HepG2 (cell line): ENCODE measurements around the gene MFAP1. TPM values are rescaled to one million over a fixed set of nuclear protein-coding genes. Genes with fewer than 3 reads are reported as not detected.

Source experiments
- FOXP4 ChIP-seq: sonication (generic); formaldehyde crosslinking; IDR thresholded peaks from 2 replicates; pipeline ENCODE4 v1.4.0; 2020; ENCODE audit warnings: missing genetic modification reagents
- GPBP1L1 ChIP-seq: sonication (generic); formaldehyde crosslinking; IDR thresholded peaks from 2 replicates; pipeline ENCODE4 v1.5.0; 2020; ENCODE audit warnings: mild to moderate bottlenecking, missing genetic modification reagents
- NCOA2 ChIP-seq: sonication (generic); formaldehyde crosslinking; IDR thresholded peaks from 2 replicates; pipeline ENCODE4 v1.8.0; 2022; ENCODE audit warnings: inconsistent platforms
- NFKBIZ ChIP-seq: IDR thresholded peaks from 2 replicates; pipeline ENCODE4 v1.6.1; 2018; ENCODE audit warnings: missing genetic modification reagents, missing compliant biosample characterization
- NKX3-1 ChIP-seq: sonication (generic); formaldehyde crosslinking; IDR thresholded peaks from 2 replicates; pipeline ENCODE4 v1.5.0; 2020; ENCODE audit warnings: missing genetic modification reagents
- ONECUT2 ChIP-seq: sonication (generic); formaldehyde crosslinking; IDR thresholded peaks from 2 replicates; pipeline ENCODE4 v1.4.0; 2020; ENCODE audit warnings: missing genetic modification reagents
- PHF5A ChIP-seq: IDR thresholded peaks from one replicate; pipeline ENCODE4 v1.6.1; 2018; ENCODE audit warnings: low read depth, missing genetic modification reagents; ENCODE audit not compliant: unreplicated experiment
- PHF8 ChIP-seq: sonication (generic); formaldehyde crosslinking; IDR thresholded peaks from 2 replicates; pipeline ENCODE4 v1.5.0; 2020; ENCODE audit warnings: missing genetic modification reagents
- TP53 ChIP-seq: sonication (generic); formaldehyde crosslinking; conservative IDR thresholded peaks from 2 replicates; pipeline ENCODE4 v1.4.0; 2020; ENCODE audit warnings: missing genetic modification reagents
- ZC3H13 ChIP-seq: sonication (generic); formaldehyde crosslinking; IDR thresholded peaks from 2 replicates; pipeline ENCODE4 v1.8.1; 2023; ENCODE audit warnings: mild to moderate bottlenecking, missing genetic modification reagents, moderate library complexity
- ZNF331 ChIP-seq: sonication (generic); formaldehyde crosslinking; IDR thresholded peaks from 2 replicates; pipeline ENCODE4 v1.4.0; 2020; ENCODE audit warnings: missing genetic modification reagents
- ZNF460 ChIP-seq: sonication (generic); formaldehyde crosslinking; IDR thresholded peaks from 2 replicates; pipeline ENCODE4 v1.5.1; 2020; ENCODE audit warnings: missing genetic modification reagents, mild to moderate bottlenecking, borderline replicate concordance
- ZNF616 ChIP-seq: sonication (generic); formaldehyde crosslinking; IDR thresholded peaks from 2 replicates; pipeline ENCODE4 v1.5.0; 2020; ENCODE audit warnings: low read depth, mild to moderate bottlenecking, missing genetic modification reagents
- polyA plus RNA-seq, 8 experiments: library from polyadenylated mRNA; depleted of rRNA in 3 of 8; stranded (reverse) in 7 of 8; unstranded in 1 of 8; fragments of >200 nt; fragmentation: Illumina TruSeq in 4 of 8; extraction: Trizol in 4 of 8; gene quantifications; 2 replicates each; pipeline versions ENCODE4 v1.2.1 to v1.2.3, GENCODE V29; 2011 to 2016; ENCODE audit warnings: low read depth in 4 of 8, missing spikeins in 1 of 8, mixed read lengths in 1 of 8; ENCODE audit not compliant: insufficient read depth in 1 of 8
- total RNA-seq, 5 experiments: library from RNA; depleted of rRNA; stranded (reverse); fragments of >200 nt; fragmentation: Illumina TruSeq; extraction: Trizol; gene quantifications; 2 replicates each; pipeline ENCODE4 v1.2.3, GENCODE V29; 2016; ENCODE audit warnings: low read depth in 1 of 5
- TF ChIP-seq, protein P1 (sequence below), 2 experiments: fragments of 450-650 bp in 1 of 2; sonication (generic) in 1 of 2; formaldehyde crosslinking in 1 of 2; IDR thresholded peaks; 2 replicates each; pipeline versions ENCODE4 v1.6.1 to v1.8.0; 2016 to 2022; ENCODE audit warnings: antibody characterized with exemption in 1 of 2, mild to moderate bottlenecking in 1 of 2, missing genetic modification reagents in 1 of 2

The MFAP1 gene
- total and polyA plus RNA-seq, 2 of the 13 experiments (the other 11 are each of a cell fraction or from before 2014, with no cell fraction given): 11.8 to 39.5 TPM

DNA sequence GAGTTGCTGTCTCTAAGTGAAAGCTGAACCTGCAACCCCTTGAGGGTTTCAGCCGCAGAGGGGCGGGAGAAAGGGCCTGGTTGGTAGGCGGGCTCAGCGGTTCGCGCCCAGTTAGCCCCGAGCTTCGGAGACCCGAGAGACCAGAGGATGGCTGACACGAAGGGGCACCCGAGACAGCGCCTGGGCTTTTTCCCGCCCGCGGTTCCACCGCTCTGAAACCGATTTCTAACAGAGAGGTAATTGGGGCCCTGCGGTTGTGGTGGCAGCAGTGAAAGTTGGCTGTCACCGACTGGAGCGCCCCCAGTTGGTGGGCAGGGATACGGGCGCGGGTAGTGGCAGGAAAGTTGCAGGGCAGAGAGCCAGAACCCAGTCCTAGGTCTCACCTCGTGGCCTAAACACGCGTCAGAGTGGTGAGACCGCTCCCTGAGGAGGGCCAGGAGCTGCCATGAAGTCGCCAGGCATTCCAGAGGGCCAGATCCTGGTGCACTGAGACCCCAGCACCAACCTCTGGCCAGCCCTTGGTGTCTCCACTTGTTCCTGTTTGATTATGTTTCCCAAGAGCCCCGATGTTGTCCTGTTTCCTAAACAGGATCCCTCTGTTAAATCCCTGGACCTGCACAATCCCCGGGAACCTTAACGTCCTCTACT, 47.1 kb downstream of the MFAP1 start (continued):
- TF ChIP-seq FOXP4: peak; percentile 39; the same call in 1 of the 2 replicates
- TF ChIP-seq, protein P1, sequence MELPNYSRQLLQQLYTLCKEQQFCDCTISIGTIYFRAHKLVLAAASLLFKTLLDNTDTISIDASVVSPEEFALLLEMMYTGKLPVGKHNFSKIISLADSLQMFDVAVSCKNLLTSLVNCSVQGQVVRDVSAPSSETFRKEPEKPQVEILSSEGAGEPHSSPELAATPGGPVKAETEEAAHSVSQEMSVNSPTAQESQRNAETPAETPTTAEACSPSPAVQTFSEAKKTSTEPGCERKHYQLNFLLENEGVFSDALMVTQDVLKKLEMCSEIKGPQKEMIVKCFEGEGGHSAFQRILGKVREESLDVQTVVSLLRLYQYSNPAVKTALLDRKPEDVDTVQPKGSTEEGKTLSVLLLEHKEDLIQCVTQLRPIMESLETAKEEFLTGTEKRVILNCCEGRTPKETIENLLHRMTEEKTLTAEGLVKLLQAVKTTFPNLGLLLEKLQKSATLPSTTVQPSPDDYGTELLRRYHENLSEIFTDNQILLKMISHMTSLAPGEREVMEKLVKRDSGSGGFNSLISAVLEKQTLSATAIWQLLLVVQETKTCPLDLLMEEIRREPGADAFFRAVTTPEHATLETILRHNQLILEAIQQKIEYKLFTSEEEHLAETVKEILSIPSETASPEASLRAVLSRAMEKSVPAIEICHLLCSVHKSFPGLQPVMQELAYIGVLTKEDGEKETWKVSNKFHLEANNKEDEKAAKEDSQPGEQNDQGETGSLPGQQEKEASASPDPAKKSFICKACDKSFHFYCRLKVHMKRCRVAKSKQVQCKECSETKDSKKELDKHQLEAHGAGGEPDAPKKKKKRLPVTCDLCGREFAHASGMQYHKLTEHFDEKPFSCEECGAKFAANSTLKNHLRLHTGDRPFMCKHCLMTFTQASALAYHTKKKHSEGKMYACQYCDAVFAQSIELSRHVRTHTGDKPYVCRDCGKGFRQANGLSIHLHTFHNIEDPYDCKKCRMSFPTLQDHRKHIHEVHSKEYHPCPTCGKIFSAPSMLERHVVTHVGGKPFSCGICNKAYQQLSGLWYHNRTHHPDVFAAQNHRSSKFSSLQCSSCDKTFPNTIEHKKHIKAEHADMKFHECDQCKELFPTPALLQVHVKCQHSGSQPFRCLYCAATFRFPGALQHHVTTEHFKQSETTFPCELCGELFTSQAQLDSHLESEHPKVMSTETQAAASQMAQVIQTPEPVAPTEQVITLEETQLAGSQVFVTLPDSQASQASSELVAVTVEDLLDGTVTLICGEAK (IDR thresholded peaks at IDR 0.05): no peak
- TF ChIP-seq, protein P1 (CRISPR knock-in tag; IDR thresholded peaks at IDR 0.05): peak; percentile 75; the same call in 1 of the 2 replicates
- TF ChIP-seq NKX3-1 (CRISPR knock-in tag): 0 out of 2 replicates have a peak, but pooled peaks have one; percentile 21
- no peak for TF ChIP-seq PHF5A
- 0 out of 2 replicates have a peak, but pooled peaks have one; percentile 43 for TF ChIP-seq ZNF331
- no peak for TF ChIP-seq ONECUT2 (CRISPR knock-in tag)
- TF ChIP-seq ZNF460 (CRISPR knock-in tag): peak; percentile 37; the same call in 1 of the 2 replicates
- TF ChIP-seq GPBP1L1 (CRISPR knock-in tag): no peak
- peak; percentile 75; the same call in 1 of the 2 replicates for TF ChIP-seq PHF8 (CRISPR knock-in tag)
- TF ChIP-seq TP53 (CRISPR knock-in tag): no peak
- no peak for TF ChIP-seq NFKBIZ
- TF ChIP-seq ZC3H13 (CRISPR knock-in tag): peak; percentile 71; the same call in 1 of the 2 replicates
- TF ChIP-seq NCOA2: 0 out of 2 replicates have a peak, but pooled peaks have one; percentile 19
- 0 out of 2 replicates have a peak, but pooled peaks have one; percentile 68 for TF ChIP-seq ZNF616 (CRISPR knock-in tag)
- TF ChIP-seq, all 625 proteins: peak for 209
